HL-60 (cell line): Measurements from ENCODE around the gene TNFRSF21.
"Not testable (repeated sequence)": the region's sequence is repeated elsewhere in the genome, so short reads cannot be mapped to it uniquely, and the experiment has no call there.

Source experiments
- DNase-seq, 2 experiments: peaks; one replicate each; pipeline ENCODE4 v3.0.0-alpha.2; 2010 to 2020; ENCODE audit warnings: low read depth in 1 of 2, low spot score in 1 of 2
- H3K27ac ChIP-seq: fragments of 250-450 bp; sonication (Bioruptor Pico); replicated peaks from 2 replicates; pipeline ENCODE4 v1.5.1; 2020; ENCODE audit warnings: mild to moderate bottlenecking, moderate library complexity
- H3K27me3 ChIP-seq: fragments of 250-450 bp; sonication (Bioruptor Pico); 2 replicates; pipeline ENCODE4 v1.5.1; 2021; ENCODE audit warnings: mild to moderate bottlenecking, moderate library complexity; ENCODE audit not compliant: insufficient read depth, poor library complexity, severe bottlenecking
- H3K4me3 ChIP-seq: replicated peaks from 2 replicates; pipeline ENCODE4 v1.5.1; 2011; ENCODE audit warnings: mild to moderate bottlenecking, control low read depth, low read length; ENCODE audit not compliant: insufficient read depth
- CTCF ChIP-seq: IDR thresholded peaks from one replicate; pipeline ENCODE4 v1.5.1; 2011; ENCODE audit warnings: low read length, control low read depth, inconsistent platforms; ENCODE audit not compliant: insufficient read depth
- GABPA ChIP-seq: IDR thresholded peaks from 2 replicates; pipeline ENCODE4 v1.6.1; 2012; ENCODE audit warnings: low read depth
- POLR2AphosphoS5 ChIP-seq: IDR thresholded peaks from 2 replicates; pipeline ENCODE4 v1.6.1; 2012; ENCODE audit warnings: low read depth
- REST ChIP-seq: IDR thresholded peaks from 2 replicates; pipeline ENCODE4 v1.6.1; 2012; ENCODE audit warnings: low read depth; ENCODE audit not compliant: insufficient replicate concordance
- SPI1 ChIP-seq: IDR thresholded peaks from 2 replicates; pipeline ENCODE4 v1.6.1; 2012; ENCODE audit warnings: low read depth, mild to moderate bottlenecking, borderline replicate concordance

The TNFRSF21 gene

GRCh38 chr6:47231151-47231550 is 78.6 kb downstream of the TNFRSF21 start:
- no peaks in the 10 kb centered on the region for H3K27me3 ChIP-seq
- no peak overlapping the region for H3K4me3 ChIP-seq
- TF ChIP-seq REST (no peak), POLR2AphosphoS5 (no peak), CTCF (no peak), GABPA (no peak), SPI1 (no peak)
- DNase-seq = no peak
- no peak overlapping the region for H3K27ac ChIP-seq

GRCh38 chr6:47230579-47230978 is 79.1 kb downstream of the TNFRSF21 start:
- no peak overlapping the region for H3K4me3 ChIP-seq
- DNase-seq = no peak
- TF ChIP-seq POLR2AphosphoS5 = no peak
- no peak overlapping the region for H3K27ac ChIP-seq
- no peaks in the 10 kb centered on the region for H3K27me3 ChIP-seq

GRCh38 chr6:47229255-47229654 is 80.5 kb downstream of the TNFRSF21 start:
- Histone ChIP-seq H3K27ac (no peak overlapping the region), H3K4me3 (no peak overlapping the region), H3K27me3 (no peaks in the 10 kb centered on the region)
- TF ChIP-seq REST = no peak
- no peak for TF ChIP-seq CTCF
- no peak for TF ChIP-seq POLR2AphosphoS5
- TF ChIP-seq SPI1 = no peak
- no peak for TF ChIP-seq GABPA
- no peak for DNase-seq

GRCh38 chr6:47228093-47228492 is 81.6 kb downstream of the TNFRSF21 start:
- not testable (repeated sequence) for H3K27me3 ChIP-seq, H3K27ac ChIP-seq, DNase-seq, H3K4me3 ChIP-seq

GRCh38 chr6:47223251-47223650 is 86.5 kb downstream of the TNFRSF21 start:
- DNase-seq, H3K27ac ChIP-seq, H3K4me3 ChIP-seq, H3K27me3 ChIP-seq: not testable (repeated sequence)
